Measurements from ENCODE around the gene DRAXIN.

Gene DRAXIN

DNA sequence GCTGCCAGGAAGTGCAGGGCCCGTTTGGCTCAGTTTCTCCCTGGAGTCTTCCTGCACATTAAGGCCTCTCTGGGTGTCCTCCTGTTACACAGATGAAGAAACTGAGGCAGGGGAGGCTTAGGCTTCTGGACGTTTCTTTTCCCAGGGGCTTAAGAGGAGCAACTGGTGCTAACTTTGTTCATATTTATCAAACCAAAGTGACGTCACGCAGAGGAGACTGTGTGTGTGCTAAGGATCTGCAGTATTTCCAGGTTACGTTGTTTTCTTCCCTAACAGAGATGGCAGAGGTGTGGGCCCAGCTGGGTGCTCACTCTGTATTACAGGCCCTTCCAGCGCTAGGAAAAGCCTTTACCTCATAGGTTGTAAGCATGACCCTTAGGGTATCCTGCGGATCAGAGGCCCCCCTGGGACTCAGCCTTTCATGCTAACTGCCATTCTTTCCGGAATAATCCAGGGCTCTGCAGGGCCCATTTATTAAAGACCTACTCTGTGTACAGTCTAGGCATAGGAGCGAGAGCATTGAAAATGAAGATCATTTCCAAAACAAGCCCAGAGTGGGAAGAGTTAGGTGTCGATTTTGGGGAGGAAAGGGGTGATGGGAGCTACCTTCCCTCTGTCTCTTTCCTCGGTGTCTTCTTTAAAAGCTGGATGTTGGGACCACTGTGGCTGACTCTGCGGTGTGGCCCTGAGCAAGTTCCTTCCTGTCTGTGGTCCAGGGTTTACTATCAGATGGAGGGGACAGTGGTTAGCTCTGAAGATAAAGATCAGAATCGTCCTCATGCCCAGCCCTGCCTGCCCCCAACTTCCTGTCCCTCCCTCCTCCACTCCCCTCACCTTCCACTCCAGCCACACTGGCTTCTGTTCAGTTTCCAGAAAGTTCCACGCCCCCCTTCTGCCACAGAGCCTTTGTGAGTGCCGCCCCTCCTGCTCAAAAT lies 49.0 kb downstream of the DRAXIN start:
- Histone ChIP-seq H3K9me3 (ENCODE audit: low read length) (no peaks in the 10 kb centered on the region), H3K79me2 (ENCODE audit: insufficient read depth, low read length) (no peaks in the 10 kb centered on the region), H3K4me2 (ENCODE audit: low read length) (no peak overlapping the region), H3F3A (ENCODE audit: insufficient read depth, low read length) (no peaks in the 10 kb centered on the region), H2AFZ (ENCODE audit: low read length) (no peak overlapping the region), H3K36me3 (ENCODE audit: insufficient read depth, low read length) (no peaks in the 10 kb centered on the region), H3K27ac (ENCODE audit: low read depth, low read length, poor library complexity, severe bottlenecking) (no peak overlapping the region), H4K20me1 (ENCODE audit: insufficient read depth, low read length) (no peaks in the 10 kb centered on the region), H3K27me3 (ENCODE audit: insufficient read depth, low read length) (no peaks in the 10 kb centered on the region), H3K9me2 (ENCODE audit: low read depth, low read length) (no peaks in the 10 kb centered on the region), H3K4me1 (ENCODE audit: insufficient read depth, low read length, severe bottlenecking) (peaks cover 24% of the 10 kb centered on the region), H3K9ac (ENCODE audit: low read length) (no peak overlapping the region), H3K4me3 (ENCODE audit: low read depth, low read length, poor library complexity, severe bottlenecking) (no peak overlapping the region)
- TF ChIP-seq EZH2 (IDR thresholded peaks at IDR 0.05; ENCODE audit: borderline replicate concordance, low read length), result no peak
- TF ChIP-seq, protein P1, sequence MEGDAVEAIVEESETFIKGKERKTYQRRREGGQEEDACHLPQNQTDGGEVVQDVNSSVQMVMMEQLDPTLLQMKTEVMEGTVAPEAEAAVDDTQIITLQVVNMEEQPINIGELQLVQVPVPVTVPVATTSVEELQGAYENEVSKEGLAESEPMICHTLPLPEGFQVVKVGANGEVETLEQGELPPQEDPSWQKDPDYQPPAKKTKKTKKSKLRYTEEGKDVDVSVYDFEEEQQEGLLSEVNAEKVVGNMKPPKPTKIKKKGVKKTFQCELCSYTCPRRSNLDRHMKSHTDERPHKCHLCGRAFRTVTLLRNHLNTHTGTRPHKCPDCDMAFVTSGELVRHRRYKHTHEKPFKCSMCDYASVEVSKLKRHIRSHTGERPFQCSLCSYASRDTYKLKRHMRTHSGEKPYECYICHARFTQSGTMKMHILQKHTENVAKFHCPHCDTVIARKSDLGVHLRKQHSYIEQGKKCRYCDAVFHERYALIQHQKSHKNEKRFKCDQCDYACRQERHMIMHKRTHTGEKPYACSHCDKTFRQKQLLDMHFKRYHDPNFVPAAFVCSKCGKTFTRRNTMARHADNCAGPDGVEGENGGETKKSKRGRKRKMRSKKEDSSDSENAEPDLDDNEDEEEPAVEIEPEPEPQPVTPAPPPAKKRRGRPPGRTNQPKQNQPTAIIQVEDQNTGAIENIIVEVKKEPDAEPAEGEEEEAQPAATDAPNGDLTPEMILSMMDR (IDR thresholded peaks at IDR 0.05; ENCODE audit: low read length), result no peak

DNA sequence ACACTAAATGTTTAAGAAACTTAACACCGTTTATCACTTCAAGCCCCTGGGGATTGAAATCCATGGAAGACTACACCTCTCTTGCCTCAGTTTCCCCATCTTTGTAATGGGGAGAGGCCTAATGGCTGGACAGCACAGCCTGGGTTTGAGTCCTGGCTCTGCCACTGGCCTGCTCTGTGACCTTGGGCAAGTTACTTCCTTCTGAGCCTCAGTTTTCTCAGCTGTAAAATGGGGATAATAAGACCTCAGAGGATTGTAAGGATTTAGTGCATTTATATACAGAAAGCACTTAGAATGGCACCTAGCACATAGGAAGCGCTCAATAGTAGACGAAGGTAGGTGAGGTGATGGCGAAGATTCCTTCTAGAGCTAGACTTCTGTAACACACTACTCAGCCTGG lies 50.0 kb downstream of the DRAXIN start:
- Histone ChIP-seq H3K79me2 (ENCODE audit: insufficient read depth, low read length) (no peaks in the 10 kb centered on the region), H3K36me3 (ENCODE audit: insufficient read depth, low read length) (no peaks in the 10 kb centered on the region), H3K9me3 (ENCODE audit: low read length) (no peaks in the 10 kb centered on the region), H3K4me2 (ENCODE audit: low read length) (no peak overlapping the region), H3K4me3 (ENCODE audit: low read depth, low read length, poor library complexity, severe bottlenecking) (no peak overlapping the region), H3K4me1 (ENCODE audit: insufficient read depth, low read length, severe bottlenecking) (peaks cover 20% of the 10 kb centered on the region), H3K9me2 (ENCODE audit: low read depth, low read length) (no peaks in the 10 kb centered on the region), H3F3A (ENCODE audit: insufficient read depth, low read length) (no peaks in the 10 kb centered on the region), H3K9ac (ENCODE audit: low read length) (no peak overlapping the region), H2AFZ (ENCODE audit: low read length) (no peak overlapping the region), H3K27me3 (ENCODE audit: insufficient read depth, low read length) (no peaks in the 10 kb centered on the region), H4K20me1 (ENCODE audit: insufficient read depth, low read length) (no peaks in the 10 kb centered on the region), H3K27ac (ENCODE audit: low read depth, low read length, poor library complexity, severe bottlenecking) (no peak overlapping the region)
- TF ChIP-seq, protein P1 (IDR thresholded peaks at IDR 0.05; ENCODE audit: low read length), result no peak
- TF ChIP-seq EZH2 (IDR thresholded peaks at IDR 0.05; ENCODE audit: borderline replicate concordance, low read length), result no peak

DNA sequence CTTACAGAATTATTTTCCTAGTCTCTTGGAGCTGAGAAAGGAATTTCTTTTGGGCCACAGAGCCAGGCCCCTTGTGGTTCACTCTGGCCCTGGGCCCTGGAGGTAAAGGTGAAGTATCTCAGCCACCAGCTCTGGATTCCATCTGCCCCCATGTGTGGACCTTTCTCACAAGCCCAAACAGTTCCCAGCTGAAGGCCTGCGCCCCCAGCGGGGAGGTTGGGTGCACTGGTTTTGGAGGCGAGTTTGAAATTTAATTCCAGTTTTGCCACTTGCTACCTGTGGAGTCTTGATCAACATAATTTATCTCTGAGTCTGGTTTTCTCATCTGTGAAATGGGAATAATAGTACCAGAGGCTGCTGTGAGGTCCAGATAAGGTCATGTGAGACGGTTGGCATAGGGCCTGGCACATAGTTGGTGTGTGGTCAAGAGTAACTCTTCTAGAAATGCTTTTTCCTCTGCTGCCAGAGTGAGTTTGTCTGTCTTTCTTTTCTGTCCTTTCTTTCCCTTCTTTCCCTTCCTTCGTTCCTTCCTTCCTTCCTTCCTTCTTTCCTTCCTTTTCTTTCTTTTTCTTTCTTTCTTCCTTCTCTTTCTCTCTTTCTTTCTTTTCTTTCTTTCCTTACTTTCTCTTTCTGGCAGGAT lies 50.5 kb downstream of the DRAXIN start:
- H4K20me1 ChIP-seq (ENCODE audit: insufficient read depth, low read length), result no peaks in the 10 kb centered on the region
- H3K27ac ChIP-seq (ENCODE audit: low read depth, low read length, poor library complexity, severe bottlenecking), result no peak overlapping the region
- no peaks in the 10 kb centered on the region for H3K27me3 ChIP-seq (ENCODE audit: insufficient read depth, low read length)
- H3K9me3 ChIP-seq (ENCODE audit: low read length), result no peaks in the 10 kb centered on the region
- H3F3A ChIP-seq (ENCODE audit: insufficient read depth, low read length), result no peaks in the 10 kb centered on the region
- H3K9ac ChIP-seq (ENCODE audit: low read length), result no peak overlapping the region
- no peak overlapping the region for H3K4me3 ChIP-seq (ENCODE audit: low read depth, low read length, poor library complexity, severe bottlenecking)
- no peak overlapping the region for H2AFZ ChIP-seq (ENCODE audit: low read length)
- no peaks in the 10 kb centered on the region for H3K9me2 ChIP-seq (ENCODE audit: low read depth, low read length)
- H3K4me2 ChIP-seq (ENCODE audit: low read length), result no peak overlapping the region
- H3K79me2 ChIP-seq (ENCODE audit: insufficient read depth, low read length), result no peaks in the 10 kb centered on the region
- H3K4me1 ChIP-seq (ENCODE audit: insufficient read depth, low read length, severe bottlenecking), result peaks cover 14% of the 10 kb centered on the region
- no peaks in the 10 kb centered on the region for H3K36me3 ChIP-seq (ENCODE audit: insufficient read depth, low read length)
- no peak for TF ChIP-seq EZH2 (IDR thresholded peaks at IDR 0.05; ENCODE audit: borderline replicate concordance, low read length)
- TF ChIP-seq, protein P1 (IDR thresholded peaks at IDR 0.05; ENCODE audit: low read length), result peak; percentile 58
